SIG-M5 treated with dmso at 0.1 percent for 504 hours (cell line): ENCODE data around the gene MFNG.
A peak's percentile ranks its signal among the peaks of the same experiment; 100 is the strongest.
"Not testable (repeated sequence)": the region's sequence is repeated elsewhere in the genome, so short reads cannot be mapped to it uniquely, and the experiment has no call there.

ENCODE experiments used
- DNase-seq: peaks from one replicate; lab custom pipeline; 2025; ENCODE audit not compliant: unreplicated experiment; lab: John Stamatoyannopoulos, UW

The MFNG gene

DNA sequence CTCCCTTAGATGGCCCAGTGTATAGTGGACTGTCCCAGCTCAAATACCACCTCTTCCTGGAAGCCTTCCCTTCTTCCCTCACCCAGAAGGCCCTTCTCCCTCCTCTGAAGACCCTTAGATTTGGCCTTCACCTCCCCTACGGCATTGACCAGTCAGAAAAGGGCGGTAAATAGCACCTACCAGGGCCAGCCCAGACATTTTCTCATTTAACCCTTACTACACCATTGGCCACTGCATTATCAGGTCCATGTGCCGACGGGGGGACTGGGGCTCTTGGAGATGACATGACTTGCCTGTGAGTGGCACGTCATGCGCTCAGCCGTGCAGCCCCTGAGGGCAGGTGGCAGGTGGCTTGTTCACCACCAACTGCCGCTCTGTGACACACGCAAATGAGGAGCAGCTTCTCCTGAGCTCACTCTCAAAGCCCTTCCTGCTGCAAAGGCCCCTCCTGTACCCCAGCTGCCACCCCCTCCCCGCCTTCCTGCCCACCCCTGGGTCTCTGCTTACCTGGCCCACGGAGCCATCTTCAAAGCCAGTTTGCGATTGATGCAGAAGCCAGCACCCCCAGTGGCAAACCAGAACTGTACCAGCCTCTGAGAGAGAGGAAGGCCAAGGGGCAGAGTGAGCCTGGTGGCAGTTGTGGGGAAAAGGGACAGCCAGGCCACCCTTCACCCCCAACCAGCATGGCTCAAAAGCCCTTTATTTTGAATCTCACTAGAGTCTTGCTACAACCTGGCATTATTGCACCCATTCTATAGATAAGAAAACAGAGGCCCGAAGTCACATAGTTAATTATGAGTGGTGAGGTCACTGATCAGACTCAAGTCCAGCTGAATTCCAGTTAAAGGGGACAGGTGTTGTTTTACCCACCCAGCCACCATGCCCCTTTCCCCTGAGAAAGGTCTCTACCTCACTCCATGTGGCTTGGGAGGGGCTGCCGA lies 9.5 kb downstream of the MFNG start:
- no peak for DNase-seq

DNA sequence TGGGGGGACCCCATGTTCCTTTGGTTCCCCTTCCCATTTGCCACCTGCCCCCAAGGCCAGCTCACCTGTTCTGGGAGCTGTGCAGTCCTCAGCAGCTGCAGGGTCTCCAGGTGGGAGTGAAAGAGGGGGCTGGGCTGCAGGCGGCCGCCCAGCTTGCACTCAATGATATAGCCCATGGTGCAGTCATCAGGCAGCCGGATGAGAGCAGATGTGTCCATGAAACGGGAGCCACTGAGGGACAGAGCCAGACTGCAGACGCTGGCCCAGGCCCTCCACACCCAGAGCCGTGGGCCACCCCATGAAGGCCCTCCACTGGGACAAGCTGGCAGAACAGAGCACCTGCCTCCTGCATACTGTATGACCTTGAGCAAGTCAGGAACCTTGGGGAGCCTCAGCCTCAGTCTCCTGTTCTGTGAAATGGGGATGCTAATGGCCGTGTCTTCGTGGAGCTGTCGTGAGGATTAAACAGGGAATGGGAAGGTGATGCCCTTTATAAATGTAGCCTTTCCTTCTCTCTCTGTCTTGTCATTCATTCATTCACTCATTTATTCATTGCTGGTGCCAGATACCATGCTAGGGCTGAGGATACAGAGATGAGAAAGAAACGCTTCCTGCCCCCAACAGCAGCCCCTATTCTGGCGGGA lies 11.6 kb downstream of the MFNG start:
- DNase-seq: no peak

DNA sequence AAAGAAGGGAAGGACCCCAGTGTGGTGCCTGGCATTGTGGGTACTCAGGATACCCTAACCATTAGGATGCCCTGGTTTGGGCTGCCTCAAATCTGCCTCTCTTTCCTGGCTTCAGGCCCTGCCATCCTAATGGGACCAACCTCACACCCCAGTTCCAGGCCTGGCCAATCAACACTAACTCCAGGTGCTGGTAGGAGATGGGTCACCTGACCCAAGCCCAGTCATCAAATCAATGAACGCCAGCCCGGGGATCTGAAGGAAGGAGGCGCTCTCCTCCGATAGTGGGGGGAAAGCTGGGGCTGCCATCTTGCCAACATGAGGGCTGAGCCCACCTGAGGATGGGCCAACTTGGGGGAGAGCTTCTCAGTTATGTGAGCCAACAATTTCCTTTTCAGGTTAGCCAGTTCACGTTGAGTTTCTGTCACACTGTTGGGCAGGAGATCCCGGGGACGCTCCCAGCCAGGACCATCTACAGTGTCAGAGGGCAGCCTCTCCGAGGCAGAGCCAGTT lies 12.7 kb downstream of the MFNG start:
- no peak for DNase-seq

DNA sequence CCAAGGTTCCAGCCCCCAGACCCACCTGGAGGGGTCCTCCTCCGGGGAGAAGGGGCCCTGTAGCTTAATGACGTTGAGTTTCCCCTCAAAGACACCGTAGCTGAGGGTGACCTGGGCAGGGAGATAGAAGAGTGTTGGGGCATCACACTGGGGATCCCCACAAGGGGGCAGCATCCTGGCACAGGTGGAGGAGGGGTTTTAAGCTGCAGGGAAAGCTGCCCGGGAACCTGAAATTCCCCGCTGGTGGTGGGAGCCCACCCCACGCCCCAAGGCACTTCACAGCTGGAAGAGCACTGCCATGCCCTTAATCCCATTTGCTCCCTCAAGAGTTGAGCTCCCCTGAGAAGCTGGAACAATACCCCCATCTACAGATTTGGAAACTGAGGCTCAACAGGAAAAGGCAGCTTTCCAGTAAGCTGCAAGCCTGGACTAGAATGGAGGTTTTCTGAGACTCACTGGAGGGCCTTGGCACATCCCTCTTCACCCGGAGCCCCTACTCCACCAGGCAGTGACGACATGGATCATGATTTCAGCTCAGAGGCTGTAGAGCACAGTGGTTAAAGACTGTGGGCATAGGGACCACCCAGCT lies 13.7 kb downstream of the MFNG start:
- no peak for DNase-seq

DNA sequence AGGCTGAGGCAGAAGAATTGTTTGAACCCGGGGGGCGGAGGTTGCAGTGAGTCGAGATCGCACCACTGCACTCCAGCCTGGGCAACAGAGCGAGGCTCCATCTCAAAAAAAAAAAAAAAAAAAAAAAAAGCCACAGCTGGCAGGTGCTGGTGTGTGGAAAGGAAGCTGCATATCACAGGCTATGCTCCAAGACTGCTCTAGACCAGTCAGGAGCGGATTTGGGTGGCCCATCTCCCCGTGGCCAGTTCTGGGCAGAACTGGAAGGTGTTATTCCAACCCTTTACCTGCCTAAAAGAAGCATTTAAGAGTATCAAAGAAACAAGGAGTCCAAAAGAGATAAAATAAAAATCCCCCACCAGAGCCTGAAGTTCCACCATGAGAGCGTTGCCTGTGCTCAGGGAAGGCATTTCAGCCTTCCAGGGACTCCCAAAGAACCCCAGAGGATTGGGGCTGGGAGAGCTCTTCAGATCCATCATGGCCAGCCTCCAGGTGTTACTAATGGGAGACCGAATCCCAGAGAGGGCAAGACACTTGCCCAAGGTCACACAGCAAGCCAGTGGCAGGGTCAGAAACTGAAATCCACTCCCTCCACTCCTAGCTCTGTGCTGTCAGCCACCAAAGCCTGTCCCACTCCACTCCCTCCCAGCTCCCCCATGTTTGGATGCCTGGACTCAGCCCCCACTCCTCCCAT lies 14.3 kb downstream of the MFNG start:
- DNase-seq: no peak

DNA sequence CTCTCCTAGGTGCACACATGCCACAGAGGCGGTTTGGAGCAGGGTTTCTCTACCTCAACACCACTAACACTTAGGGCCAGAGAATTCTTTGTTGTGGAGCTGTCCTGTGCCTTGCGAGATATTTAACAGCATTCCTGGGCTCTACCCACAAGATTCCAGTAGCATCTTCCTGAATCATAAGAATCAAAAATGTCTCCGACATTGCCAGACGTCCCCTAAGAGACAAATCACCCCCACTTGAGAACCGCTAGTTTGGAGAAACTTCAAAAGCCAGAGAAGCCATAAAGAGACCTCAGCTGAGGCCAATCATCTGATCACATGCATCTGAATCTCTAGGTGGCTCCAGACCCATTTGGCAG lies 16.1 kb downstream of the MFNG start:
- no peak for DNase-seq

DNA sequence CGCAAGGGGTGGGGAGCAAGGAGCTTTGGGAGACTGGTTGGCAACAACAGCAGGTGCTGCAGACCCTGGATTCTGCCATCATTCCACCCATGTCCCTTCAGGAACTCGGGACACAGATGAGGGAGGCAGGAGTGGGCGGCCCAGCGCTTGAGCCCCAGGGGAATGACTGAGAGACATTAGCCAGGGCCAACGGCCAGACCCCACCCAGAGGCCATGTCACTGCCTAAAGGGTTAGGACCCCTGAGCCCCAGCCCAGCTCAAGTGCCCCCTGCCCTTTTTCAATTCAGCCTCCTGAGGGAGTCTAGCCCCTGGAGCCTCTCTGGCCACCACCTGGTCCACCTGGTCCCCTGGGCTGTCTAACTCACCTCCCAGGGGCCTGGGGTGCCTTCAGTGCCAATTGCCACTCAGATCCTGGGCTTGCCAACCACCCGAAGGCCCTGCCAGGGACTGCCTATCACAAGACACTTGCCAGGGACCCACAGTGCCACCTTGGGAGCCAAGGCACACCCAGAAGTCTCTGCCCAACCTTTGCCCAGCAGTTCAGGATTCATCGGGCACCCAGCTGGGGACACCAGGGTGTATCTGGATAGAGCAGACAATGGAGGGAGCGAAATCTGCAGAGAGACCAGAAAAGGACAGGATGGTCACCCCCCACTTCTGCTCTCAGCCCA lies 16.6 kb downstream of the MFNG start:
- no peak for DNase-seq

DNA sequence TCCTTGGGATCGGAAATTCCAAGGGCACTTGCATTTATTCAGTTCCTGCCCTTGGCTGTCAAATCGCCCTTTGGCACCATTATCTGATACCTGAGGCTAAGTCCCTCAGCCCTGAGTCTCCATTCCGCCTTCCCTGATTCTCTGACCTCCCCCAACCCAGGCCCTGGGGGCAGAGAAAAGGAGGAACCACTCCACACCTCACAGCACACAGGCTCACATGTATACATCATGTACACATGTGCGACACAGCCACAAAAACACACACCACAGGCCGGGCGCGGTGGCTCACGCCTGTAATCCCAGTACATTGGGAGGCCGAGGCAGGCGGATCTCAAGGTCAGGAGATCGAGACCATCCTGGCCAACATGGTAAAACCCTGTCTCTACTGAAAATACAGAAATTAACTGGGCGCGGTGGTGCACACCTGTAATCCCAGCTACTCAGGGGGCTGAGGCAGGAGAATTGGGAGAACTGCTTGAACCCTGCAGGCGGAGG lies 17.9 kb downstream of the MFNG start:
- DNase-seq: not testable (repeated sequence)

DNA sequence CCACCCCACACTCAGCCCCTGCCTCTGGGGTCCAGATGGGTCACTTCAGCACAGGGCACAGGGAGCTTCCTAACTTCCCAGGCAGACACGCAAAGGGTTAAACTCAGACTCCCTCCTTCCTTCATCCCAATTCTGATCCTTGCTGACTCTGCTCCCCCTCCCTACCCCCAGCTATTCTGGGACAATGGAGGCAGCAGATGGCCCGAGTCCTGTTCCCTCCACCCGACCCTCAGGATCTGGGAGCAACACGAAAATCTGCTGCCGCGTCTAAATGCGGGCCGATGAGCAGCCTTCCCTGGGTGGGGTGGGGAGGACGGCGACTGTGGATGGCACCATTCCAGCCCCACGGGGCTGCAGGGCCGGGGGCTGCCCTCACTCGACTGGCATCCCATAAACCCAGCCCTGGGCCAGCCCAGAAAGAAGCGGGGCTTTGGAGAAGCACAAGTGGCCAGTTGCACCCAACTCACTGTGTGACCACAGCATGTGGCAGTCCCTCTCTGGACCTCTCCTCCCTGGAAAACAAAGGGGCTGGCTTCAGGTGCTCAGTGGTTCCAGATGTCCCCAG lies 18.7 kb downstream of the MFNG start:
- DNase-seq: no peak

DNA sequence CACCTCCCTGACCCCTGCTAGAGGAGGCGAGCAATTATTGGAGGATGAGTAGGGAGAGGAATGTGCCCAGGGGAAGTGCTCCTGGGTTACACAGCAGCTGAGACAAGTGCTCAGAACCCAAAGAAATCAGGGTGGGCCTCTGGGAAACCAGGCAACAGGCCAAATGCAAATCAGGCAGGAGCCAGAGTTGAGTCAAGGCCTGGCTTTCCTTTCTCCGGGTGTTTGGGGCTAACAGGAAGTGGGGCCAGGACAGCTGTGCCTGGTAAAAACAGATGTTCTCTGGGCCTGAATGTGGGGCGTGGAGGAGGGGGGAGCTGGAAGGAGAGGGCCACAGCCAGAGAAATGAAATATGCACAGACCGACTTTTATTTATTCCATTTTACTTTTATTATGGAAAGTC lies 22.0 kb downstream of the MFNG start:
- DNase-seq: no peak

DNA sequence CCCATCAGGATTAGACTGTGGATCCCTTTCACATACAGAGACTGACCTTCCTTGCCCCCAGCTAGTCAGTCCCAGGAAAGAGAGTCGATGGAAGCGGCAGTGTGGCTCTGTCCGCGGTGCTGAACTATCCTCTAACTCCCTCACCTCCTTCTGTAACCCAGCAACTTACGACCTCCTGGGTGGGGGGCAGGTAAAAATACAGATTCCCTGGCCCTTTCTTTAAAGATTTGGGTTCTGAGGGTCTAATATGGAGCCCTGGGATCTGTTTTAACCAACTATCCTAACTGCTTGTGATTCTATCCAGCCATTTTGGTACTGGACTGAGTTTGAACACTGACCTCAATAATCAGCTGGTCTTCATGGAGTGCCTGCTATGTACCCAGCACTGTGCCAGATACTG lies 23.2 kb downstream of the MFNG start:
- DNase-seq: peak; percentile 10

DNA sequence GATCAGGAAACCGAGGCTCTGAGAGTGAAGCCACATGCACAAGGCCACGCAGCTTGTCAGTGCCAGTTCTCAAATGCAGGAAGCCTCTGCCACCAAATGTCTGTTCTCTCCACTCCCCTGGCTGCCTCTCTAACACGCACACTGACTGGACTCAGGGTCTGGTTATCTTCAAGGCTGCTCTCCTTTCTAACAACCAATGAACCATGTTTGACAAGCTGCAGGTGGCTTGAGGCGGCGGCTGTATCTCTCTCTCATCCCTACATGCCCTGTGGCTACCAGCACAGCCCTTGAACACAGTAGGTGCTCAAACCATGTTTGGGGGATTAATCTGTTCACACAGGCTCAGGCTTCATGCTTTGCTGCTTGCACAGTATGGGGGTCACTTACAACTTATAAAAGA lies 23.7 kb downstream of the MFNG start:
- DNase-seq: no peak

DNA sequence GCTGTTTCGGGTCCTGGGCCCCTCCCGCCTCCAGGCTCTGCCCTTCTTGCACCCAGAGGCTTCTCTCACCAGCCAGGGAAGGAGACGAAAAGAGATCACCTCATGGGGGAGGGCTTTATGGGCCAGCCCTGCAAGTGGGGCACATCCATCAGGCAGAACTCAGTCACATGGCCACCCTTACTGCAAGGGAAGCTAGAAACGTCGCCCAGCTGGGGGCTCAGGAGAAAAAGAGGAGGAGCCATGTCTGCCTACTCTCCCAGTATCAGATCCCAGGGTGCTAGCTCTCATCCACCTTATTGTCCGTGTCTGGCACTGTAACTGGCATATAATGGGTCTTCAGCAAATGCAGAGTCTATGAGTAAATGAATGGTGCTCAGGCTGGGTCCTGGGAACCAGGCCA lies 24.2 kb downstream of the MFNG start:
- peak; percentile 13 for DNase-seq

DNA sequence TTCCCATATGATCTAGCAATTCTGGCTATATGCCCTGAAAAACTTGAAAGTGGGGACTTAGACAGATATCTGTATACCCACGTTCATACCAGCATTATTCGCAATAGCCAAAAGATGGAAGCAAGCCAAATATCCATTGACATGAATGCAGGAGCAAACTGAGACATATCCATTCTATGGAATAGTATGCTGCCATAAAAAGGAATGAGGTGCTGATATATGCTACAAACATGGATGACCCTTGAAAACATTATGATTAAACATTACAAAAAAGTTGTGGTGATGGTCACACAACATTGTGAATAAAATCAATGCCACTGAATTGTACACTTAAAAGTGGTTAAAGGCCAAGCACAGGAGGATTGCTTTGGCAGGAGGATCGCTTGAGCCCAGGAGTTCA lies 25.5 kb downstream of the MFNG start:
- DNase-seq: no peak

DNA sequence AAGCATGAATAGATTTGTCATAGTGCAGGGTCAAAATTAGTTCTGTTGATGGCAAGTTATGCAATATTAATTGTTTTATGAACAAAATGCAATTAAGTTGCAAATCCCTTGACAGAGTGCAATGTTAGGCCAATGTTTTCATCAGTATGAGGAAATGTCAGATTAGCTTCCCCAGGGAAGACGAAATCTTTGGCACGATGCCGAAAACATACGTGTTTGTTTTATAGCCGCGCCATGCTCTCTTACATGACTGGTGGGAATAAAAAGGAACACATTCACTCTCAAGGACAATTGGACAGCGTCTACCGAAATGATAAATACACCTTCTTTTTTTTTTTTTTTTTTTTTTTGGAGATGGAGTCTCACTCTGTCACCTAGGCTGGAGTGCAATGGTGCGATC lies 27.0 kb downstream of the MFNG start:
- no peak for DNase-seq

DNA sequence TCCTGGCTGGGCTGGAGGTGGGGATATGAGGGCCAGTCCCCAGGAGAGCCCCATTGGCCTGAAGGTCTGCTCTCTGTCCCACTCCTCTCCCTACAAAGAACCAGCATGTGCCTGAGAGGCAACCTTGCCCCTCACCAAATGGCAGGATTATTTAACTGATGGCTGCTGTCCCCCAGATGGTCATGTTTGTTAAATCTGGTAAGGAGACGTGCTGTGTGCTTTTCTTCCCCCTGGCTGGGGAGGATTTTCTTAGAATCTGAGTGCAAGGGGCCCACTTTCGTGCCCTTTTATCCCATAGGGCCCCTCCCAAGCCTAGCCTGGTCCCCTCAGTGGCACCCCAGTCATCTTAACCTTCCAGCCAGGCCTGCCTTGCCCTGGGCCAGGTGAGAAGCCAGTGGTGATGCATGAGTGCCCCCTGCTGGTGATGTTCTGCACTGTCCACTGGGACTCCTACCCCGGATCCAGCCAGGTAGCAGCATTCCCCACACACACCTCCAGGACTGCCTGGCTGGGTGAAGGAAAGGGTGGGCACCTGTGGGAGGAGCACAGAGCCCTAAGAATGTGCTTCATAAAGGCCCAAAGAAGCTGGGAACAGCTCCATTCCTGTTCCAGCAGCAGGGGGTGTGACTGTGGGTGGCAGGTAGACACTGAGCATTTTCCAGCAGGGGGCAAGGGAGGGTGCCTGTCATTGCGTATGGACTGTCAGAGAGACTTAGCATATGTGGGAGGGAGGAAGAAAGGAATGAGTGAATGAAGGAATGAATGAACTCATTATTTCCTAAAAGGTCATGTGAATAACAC lies 28.9 kb downstream of the MFNG start:
- DNase-seq: no peak

DNA sequence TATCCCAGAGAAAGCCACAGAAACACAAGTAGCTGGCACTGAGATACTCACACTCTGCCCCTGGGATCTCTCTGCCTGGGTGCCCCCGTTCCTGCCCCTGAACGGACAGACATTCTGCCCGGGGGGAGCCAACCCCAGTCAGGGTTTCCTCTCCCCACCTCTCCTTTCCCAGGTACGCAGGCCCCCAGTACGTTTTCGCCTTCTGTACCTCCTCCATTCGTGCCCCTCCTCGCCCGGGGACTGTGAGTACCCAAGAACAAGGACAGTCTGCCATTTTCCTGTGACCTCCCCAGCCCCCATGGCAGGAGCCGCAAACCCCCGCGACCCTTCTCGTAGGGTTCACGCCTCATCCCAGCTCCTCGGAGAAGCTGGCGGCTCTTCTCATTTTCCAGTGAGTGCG lies 29.8 kb downstream of the MFNG start:
- DNase-seq: no peak

DNA sequence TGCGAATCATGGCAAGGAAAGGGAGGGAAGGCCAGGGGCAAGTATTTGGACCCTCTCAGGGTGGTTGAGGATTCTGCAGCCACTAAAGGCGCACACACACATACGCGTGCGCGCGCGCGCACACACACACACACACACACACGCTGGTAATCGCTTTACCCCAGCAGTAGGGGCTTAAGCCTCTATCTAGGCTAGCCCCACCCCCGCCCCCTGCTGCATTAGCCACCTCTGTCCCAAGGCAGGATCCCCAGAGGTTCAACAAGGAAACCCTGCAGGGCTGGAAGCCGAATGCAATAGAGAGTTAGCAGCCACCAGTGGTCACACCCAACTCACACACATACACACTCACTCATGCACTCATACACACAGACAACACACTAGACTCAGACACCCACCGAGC lies 30.3 kb downstream of the MFNG start:
- DNase-seq: no peak

DNA sequence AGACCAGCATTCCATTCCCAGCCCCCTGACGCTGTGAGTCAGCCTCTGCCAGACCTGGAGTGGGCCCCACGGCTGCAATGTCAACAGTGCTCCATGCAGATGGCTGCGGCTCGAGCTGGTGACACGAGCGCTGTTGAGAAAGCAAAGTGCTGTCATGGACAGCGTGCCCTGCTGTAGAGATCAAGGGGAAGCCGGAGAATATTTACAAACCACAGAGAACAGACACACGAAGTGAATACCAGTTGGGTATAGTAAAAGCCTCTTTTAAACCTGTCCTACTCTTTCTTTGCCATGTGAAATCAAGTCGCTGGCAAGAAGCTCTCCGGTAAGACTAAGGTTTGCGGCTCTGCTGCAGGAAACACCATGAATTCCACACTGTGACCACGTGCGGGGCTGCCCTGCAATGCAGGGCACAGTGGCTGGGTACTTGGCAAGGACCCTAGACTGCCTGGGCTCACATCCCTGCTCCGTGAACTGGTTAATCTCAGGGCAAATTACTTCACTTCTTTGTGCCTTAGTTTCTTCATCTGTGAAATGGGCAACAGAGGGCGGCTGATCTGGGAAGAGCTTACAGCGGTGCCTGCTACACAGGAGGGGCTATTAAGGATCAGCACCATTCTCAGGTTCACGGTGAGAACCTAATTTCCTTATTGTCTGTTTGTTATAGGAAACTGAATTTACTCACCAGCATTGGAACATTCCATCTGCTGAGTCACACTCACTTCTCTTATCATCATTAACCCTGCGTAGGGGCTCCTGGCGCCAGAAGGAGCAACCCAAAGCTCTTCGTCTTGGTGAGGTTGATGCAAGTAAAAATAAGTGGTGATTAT lies 31.1 kb downstream of the MFNG start:
- peak; percentile 29 for DNase-seq
